GM21423 (cell line): ENCODE data around the gene CSNK1G1.

ENCODE experiments used
- ATAC-seq: cut with Tn5 transposase; IDR thresholded peaks from one replicate; pipeline ENCODE4 v1.9.1; 2021; ENCODE audit warnings: mild to moderate bottlenecking, moderate library complexity; ENCODE audit not compliant: unreplicated experiment

The CSNK1G1 gene

GRCh38 chr15:64209680-64210334, 146.2 kb downstream of the CSNK1G1 start:
- no peak for ATAC-seq

- ATAC-seq, result no peak
These were observed 150.8 kb downstream of the CSNK1G1 start for GRCh38 chr15:64205202-64205601.

- no peak for ATAC-seq
These were observed 158.5 kb downstream of the CSNK1G1 start for GRCh38 chr15:64197425-64197824.

- no peak for ATAC-seq
These were observed 162.0 kb downstream of the CSNK1G1 start for GRCh38 chr15:64193971-64194370.

DNA sequence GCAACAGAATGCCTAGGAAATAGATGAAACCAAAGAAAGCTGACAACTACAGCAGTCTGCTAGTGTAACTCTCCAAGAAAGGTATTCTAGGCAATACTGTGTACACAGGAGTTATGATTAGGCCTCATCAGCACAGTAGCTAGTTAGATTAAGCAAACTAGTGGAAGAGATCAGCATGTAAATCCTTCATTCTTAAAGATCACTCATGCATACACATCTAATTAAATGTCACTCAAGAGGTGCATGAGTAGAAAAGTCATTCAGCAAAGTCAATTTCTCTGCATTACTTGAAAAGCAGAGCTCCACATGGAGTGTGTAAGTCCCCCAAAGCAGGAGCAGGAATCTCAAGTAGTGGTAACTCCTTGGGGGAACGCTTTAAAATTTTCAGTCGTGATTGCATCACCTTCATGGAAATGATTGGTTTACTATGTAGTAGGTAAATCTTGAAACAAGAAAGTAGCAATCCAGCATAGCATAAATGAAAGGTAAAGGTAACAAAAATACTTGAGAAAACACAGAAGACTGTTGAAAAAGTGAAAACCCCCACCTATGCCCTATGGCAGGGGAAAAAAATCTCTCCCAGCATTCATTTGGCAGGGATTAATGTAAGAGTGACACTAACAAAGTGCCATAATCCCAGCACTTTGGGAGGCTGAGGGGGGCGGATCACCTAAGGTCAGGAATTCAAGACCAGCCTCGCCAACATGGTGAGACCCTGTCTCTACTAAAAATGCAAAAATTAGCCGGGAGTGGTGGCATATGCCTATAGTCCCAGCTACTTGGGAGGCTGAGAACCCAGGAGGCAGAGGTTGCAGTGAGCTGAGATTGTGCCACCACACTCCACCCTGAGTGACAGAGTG, 163.8 kb downstream of the CSNK1G1 start:
- no peak for ATAC-seq

DNA sequence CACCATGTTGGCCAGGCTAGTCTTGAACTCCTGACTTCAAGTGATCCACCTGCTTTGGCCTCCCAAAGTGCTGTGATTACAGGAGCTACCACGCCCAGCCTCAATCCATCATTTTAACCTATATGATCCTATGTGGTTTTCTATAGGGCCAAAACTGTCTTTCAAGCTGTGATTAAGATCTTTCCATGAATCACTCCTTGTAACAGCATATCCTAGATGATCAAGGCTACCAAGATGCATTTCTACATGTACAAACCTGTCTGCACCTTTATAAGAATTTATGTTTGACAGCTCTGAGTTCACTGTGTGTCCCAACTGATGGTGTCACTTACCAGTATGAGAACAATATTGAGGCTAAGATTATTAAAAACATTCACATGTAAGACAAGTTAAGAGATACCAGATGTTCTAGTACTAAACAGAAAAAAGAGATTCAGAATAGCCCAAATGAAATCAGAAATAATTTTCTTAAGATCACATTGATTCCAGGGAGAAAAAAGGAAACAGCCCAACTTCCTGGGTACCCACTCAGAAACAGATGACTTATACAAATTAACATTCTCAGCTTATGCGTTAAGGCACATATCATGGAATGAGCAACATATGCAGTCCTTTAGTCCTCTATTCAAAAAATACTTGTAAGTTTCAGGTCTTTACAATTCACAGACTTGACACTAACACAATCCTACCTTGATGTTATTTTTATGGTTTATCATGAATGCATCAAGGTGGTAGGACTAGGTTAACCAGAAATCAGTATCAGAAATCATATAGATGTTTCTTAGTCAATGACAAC, 168.4 kb downstream of the CSNK1G1 start:
- ATAC-seq, result no peak

- ATAC-seq, result no peak
These were observed 170.6 kb downstream of the CSNK1G1 start for GRCh38 chr15:64185146-64185911.

DNA sequence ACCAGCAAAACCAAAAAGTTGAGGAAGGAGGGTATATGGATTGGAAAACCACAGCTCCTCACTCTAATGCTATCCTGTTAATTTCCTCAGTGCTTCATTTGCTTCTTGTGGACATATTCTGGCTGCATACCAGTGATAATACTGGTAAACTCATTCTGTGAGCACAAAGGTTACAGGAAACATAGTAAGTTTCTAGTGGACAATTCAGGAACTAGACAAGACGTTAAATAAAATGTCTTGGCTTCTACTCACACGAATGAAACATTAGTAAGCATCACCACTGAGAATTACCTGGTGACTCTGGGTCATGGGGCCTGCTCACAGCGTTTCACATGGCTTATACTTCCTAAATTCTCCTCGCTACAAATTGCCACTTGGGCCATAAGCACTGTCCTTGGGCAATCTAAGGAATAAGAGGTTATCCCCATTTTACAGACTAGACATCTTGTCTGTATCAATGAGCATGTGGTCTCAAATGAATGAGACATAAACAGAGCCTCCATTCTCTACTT, 173.1 kb downstream of the CSNK1G1 start:
- no peak for ATAC-seq

- peak; percentile 71 for ATAC-seq
These were observed 175.6 kb downstream of the CSNK1G1 start for GRCh38 chr15:64180235-64180824.

DNA sequence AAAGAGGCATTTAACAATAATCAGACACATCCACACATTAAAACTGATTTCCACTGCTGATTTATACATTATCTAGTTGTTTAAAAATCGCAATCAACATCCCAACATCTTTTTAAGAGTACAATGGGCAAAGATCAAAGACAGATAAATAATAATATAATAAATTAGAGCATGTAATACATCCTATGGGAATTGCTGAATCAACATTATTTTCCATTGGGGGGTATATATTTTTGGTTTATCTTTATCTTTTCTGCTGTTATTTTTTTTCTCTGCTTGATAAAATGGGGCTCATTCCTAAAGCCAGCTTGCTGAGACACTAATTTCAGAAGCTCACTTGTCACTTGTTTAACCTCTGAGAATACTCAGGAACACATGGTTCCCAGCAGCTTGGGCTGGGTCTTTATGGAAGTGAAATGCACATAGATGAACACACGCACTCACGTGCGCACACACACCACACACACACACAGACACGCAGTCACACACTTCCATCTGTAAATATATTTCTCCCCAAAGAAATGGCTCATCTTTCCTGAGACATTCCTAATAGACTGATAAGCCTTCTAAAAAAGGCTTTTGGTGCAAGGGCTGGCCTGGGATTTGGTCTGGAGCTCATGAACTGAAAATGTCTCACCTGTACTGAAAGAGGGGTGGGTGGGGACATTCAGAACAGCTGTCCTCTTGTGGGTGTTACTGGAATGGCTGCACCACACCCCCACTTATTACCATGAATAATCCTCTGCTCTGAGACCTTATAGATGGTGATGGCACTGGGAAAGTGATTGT, 189.7 kb downstream of the CSNK1G1 start:
- no peak for ATAC-seq

- no peak for ATAC-seq
These were observed 191.5 kb downstream of the CSNK1G1 start for GRCh38 chr15:64164436-64164835.

DNA sequence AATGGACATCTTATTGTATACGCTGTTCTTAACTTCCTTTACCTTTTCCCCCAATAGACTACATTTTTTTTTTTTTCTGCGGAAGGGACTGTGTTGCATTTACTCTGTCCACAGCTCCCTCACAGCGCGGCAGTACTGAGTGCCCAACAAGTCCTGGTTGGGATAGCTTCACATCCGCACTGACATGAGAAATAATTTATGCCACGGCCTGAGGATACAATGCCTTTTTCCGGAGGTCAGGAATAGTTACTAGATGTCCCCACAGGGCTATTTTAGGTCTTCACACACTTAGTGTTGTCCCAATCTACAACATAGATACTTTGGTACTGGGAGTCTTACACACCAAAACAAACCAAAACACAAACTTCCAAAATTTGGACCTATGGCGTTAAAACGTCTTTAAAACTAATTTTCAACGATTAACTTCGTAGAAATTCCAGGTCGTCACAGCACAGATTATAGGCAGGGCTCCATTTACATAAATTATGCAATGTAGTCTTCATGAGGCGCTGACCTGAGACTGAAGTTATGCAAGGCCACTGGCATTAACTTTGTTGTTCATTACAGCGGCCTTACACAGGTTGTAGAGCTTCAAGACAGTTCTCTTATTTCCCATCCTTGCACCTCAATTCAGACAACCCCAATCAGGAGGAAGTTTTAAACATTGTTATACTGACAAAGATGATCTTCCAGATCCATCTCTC, 192.2 kb downstream of the CSNK1G1 start:
- ATAC-seq, result peak; percentile 2

DNA sequence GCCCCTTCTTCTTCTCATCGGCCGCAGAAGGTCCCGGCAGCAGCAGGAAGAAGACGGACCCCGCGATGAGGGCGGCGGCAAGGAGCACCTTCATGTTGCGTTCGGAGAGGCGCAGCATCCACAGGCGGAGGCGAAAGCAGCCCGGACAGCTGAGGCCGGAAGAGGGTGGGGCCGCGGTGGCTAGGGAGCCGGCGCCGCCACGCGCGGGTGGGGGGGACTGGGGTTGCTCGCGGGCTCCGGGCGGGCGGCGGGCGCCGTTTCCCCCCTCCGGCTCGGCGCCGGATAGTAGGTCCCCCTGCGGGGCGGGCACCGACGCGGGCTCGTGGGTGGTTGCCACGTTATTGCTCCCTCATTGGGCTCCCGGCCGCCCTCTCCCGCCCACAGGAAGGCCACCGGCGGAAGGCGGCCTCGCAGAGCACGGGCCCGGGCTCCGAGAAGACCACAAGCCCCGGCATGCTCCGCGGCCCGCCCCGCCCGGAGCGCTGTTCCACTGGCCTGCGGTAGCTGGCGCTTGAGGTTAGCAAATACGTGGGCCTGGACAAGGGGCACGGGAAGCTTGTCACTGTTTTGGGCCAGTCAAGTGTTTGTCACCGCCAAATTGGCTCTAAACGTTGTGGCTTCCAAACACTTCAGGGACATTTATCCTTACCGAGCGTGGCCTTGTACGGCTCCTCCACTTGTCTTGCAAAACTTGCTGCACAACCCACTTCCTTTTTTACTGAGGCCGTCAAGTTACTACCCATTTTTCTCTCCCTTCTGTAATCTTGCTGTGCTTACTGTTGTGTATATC, 192.9 kb downstream of the CSNK1G1 start, which contains the start of gene PPIB:
Gene PPIB (minus strand): TSS at position 154 of the 790 bp plus-strand sequence. CDS start 36 bp downstream, at position 118.
- peak; percentile 93 for ATAC-seq

DNA sequence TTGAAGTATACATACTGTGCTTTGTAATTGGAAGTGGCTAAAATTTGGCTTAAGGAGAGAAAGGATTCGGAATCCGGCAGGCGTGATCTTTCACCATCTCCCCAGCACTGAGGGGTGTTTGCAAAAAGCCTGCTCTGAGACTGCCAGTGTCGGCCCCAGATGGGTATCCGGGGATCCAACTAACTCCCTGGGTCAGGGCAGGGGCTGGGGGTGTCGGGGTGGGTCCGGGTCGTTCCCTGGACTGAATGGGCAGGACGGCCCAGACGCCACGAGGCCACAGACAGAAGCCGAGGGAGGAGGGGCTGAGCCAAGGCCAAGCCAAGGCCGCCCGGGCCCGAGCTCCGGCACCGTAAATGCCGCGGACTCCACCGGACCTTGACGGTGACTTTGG, 193.5 kb downstream of the CSNK1G1 start:
- peak; percentile 8 for ATAC-seq

GRCh38 chr15:64161688-64162477, 194.1 kb downstream of the CSNK1G1 start:
- ATAC-seq, result no peak

DNA sequence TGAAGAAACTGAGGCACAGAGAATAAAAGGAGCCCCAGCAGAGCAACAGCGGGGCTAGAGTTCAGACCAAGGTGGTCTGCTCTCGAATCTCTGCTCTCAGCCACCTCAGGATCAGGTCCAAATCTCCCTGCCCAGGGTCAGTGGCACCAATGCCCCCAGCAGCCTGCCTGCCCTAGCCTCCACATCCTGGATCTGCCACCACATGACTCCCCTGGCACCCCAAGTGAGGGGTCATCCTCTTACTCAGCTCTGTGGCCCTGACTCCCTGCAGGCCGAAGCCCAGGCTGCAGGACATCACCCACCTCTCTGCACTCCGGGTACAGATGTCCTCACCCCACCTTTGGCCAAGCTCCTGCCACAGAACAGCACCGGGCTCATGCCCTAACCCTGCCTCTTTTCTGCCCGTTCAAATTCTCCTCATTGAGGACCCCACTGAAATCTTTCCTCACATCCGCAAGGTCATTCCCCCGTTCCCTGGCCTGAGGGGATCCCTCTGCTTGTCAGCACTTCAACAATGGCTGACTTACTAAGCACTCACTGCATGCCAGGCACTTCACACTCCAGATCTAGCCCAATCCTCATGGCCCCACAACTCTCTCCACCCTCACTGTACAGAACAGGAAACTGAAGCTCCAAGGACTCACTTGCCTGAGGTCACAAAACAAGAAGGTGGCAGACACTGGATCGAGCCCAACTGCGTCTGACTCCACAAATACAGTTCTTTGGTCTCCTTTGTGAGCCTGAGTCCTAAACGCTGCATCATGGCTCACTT, 197.4 kb downstream of the CSNK1G1 start:
- no peak for ATAC-seq
